NCI-H1092 treated with DMSO at 0.1 percent for 48 hours (cell line): Measurements from ENCODE around the gene DENND4B.
"Not testable (repeated sequence)": the region's sequence is repeated elsewhere in the genome, so short reads cannot be mapped to it uniquely, and the experiment has no call there.

Experiments used
- DNase-seq: peaks from one replicate; lab custom pipeline; 2025; lab: John Stamatoyannopoulos, UW

DENND4B gene

DNA sequence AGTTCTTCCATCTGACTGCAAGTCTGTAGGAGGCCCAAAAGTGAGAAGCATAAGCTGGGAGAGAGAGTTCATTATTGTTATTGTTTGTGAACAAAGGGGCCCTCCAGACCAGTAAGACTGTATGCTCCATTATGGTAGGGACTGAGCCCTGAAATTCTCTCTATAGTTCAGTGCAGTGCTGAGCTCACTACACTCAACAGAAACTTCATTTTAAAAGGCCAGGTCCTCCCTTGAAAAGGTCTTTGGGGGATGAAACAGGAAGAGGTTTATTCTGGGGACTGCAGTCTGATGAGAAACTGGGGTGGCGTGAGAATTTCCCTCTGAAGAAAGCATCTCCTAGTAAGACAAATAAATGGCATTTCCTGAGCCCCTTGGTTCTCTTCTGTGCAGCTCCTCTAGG lies 18.3 kb downstream of the DENND4B start:
- no peak for DNase-seq

DNA sequence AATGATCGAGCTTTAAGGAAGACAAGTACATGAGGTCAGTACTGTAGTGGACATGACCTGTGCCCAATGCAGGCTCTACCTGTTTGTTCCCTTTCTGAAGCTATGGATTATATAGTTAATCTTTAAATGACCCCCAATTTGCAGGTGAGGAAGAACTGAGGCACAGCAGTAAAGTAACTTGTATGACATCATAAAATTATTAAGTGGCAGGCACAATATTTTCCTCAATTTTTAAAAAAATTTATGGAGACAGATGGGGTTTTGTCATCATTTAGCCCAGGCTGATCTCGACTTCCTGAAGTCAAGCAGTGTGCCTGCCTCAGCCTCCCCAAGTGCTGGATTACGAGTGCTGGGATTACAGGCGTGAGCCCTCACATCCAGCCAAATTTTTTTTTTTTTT lies 20.1 kb downstream of the DENND4B start:
- no peak for DNase-seq

DNA sequence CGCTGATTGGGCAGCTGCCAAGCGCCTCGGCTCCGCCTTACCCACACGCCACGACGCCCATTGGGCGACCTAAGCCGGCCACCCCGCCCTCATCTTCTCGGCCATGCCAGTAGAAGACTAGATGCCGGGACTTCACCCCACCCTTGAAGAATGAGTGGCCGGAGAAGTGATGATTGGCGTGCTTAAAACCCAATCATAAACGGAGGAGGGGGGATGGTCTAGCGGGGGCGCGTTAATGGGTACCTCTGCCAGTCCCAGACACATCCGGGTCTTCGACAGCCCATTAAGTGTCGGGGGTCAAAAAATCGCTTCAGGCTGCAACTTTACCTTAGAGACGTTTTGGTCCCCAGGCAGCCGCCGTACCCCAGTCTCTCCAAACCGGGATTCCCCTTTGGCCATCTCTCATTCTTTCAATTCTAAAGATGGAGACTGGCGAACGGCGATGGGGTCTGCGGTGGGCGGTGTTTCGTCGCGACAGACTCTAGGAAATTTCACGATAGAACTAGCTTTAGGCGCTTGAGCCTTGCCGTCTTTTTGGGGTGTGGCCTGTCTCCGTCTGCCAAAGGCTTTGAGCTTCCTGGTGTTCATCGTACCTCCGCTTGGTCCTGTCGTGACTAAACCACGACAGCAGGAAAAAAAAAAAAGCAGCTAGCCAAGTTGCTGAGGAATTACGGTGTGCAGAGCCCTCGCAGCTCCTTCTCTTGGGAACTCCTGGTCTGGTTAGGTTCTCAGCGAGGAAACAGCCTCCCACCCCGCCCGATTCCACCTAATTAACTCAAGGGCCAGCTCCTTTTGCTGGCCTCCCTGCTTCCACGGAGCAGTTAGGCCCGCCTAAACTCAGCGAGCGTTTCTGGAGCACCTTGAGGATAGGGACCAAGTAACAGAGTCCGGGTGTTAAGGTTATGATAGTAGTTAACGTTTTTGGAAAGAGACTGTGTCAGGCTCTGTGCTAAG lies 23.3 kb downstream of the DENND4B start, which contains the start of gene GATAD2B:
Gene GATAD2B, minus strand, starts transcription at position 1 of the 954 bp plus-strand sequence. CDS start 94,625 bp downstream, outside the sequence.
- DNase-seq: peak; percentile 100

DNA sequence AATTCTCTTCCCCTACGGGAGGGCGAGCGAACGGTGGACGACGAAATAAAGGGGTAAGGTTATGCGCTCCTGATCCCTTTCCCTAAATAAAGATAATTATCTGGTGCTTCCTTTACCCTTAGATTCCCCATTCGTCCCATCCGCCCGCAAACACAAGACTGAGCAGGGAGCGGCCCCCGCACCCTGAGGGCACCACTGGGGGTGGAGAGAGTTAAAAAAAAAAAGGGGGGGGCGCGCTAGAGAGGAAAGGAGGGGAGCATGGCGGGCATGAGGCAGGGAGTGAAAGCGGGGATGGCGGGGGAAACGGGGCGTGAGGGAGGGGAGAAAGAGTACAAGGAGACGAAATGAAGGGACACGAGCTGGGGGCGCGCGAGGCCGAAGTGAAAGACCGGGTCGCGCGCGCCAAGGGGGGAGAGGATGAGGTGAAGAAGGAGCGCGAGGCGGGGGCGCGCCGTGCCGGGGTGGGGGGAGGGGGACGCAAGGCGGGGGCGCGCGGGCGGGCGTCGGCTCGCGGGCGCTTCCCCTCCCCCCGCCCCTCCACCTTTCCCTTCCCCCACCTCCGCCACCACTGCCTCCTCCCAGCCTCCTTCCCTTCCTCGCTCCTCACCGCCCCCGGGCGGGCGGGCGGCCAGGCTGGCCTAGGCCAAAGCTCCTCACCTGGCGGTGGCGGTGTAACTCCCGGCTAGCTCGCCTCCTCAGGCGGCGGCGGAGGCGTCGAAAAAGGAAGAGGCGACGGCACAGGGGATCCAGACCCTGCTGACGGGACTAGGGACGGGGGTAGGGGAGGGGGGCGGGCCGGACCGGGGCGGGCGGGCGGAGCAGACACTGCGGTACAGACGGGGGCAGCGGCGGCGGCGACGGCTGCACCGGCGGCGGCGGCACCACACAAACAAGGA lies 24.2 kb downstream of the DENND4B start:
- DNase-seq: peak; percentile 85

DNA sequence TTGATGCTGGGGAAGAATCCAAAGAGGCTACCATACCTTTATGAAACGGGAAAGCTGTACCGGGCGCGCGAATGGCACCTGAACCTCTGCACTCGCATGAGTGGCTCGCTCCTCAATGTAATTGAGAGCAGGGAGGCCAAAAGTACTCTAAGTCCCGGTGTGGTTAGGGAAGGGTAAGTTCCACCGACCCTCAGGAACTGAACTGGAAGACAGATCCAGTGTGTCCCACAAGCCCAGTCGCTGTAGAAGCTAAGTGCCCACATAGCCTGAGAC lies 24.8 kb downstream of the DENND4B start:
- no peak for DNase-seq

DNA sequence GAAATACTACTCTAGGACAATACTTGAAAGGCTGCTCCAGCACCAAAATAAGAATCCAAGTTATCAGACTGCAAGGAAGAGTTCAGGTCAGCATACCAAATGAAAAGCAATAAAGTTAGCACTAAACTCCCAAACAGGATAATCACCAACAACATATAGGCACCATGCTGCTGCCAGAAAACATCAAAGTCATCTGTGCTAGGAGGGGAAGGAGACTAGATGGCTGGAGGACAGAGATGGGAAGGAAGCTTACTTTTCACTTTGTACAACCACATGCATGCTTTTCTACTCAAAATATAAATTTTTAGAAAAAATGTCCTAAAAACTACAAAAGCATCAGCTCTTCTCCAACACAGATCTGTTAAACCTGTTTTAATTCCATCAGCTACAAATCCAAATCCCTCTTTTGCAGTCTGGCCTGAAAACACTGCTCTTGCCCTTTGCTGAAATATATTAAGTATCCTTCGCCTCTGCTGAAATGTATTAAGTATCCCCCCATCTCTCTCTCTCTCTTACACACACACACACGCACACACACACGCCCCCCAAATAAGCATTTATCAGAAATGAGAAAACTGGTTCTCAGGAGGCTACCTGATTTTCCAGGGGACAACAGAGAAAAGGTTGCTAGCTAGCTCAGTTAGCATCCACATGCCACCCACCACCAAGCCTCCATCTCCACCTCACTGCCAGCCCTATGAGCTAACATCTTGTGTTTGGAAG lies 25.3 kb downstream of the DENND4B start:
- DNase-seq: no peak

DNA sequence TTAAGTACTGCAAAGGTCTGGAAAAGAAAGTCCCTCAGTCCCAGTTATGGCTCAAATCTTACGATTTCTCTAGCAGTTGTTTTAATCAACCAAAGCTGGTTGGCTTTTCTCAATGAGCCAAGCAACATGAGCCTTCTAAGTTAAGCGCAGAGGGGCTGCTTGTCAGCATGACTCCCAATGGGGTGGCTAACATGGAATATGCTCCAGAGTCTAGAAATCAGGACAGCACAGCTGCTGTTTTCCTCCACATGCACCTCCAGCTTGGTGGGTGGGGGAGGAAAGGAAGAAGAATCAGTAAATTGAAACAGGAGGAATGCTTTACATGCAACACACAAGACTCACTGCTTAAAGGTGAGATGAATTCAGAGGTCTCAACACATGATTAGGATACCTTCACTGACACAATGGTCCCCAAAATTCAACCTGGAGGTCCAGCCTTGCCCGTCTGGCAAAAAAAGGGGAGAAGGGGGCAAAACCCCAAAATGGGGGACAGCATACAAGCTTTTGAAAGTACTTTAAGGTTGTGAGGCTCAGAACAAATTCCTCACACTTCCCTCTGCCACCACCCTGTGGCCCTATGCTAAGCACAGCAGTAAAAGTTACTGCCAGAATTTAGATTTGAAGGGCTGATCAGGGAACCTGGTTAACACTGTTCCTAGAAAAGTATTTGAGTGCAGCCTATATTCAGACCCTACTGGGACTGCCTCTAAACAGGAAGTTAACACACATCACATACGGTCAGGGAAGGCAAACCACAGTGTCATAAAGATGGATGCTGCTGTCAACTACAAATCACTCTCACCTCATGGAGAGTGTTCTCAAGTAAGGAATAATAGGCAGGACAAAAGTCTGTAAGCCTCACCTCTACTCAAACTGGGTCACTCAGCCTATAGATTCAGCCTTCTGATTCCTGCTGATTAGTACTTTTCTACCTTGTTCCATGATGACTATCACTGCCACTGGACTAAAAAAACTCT lies 26.4 kb downstream of the DENND4B start:
- DNase-seq: no peak

DNA sequence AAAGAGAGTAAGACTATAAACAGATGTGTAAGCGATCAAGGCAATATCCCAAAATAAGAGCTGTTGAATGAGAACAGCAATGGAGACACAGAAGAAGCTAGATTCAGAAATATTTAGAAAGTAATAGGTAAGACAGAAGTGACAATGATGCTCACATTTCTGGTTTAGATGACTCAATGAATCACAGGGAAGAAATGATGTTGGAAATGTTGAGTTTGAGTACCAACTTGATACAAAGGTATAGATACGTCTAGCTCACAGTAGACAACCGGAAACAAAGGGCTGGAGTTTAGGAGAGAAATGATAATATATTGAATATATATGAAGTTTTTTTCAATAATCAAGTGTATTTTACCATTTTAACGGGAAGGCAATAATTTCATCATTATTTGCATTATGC lies 30.2 kb downstream of the DENND4B start:
- DNase-seq: no peak

DNA sequence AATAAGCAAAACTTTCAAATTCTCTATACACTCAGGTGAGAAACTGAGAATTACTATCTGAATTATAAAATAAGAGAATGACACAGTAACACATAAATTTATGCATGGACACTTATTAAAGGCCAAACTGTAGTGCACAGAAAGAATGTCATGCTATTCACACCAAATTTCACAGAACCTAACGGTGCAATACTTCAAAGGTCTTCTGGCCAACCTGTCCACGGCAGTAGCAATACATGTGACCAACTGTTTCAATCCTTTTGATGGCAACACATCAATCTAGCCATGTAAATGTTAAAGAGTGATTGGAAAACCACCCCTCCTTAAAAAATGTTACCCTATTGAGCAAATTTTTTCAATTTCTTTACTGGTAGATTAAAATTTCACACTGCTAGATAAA lies 34.2 kb downstream of the DENND4B start:
- DNase-seq: no peak

DNA sequence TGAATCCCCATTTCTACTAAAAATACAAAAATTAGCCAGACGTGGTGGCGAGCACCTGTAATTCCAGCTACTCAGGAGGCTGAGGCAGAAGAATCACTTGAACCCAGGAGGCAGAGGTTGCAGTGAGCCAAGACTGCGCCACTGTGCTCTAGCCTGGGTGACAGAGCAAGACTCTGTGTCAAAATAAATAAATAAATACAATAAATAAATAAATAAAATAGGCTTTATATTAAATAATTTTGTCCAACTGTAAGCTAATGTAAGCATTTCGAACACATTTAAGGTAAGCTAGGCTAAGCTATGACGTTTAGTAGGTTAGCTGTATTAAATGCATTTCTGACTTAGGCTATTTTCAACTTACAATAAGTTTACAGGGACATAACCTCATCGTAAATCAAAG lies 36.0 kb downstream of the DENND4B start:
- DNase-seq: not testable (repeated sequence)

DNA sequence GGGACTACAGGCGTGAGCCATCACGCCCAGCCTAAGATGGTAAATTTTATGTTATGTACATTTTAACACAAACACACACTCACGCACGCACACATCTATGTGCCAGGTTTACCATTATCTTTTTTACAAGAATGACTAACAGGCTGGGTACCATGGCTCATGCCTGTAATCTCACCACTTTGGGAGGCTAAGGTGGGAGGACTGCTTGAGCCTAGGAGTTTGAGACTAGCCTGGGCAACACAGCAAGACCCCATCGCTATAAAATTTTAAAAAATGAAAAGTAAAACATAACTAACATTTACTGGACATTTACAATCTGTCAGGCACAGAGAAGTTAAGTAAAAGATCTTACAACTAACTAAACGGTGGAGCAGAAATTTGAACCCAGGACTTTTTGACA lies 38.4 kb downstream of the DENND4B start:
- DNase-seq: no peak

DNA sequence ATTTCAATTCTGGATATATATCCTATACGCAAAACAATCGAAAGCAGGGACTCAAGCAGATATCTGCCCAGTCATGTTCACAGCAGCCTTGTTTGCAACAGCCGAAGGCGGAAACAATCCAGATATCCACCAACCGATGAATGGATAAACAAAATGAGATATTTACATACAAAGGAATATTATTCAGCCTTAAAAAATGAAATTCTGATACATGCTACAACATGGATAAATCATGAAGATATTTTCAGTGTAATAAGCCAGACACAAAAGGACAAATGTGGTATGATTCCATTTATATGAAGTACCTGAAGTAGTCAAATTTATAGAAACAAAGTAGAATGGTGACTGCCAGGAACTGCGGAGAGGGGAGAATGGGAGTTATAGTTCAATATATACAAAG lies 39.4 kb downstream of the DENND4B start:
- DNase-seq: no peak

DNA sequence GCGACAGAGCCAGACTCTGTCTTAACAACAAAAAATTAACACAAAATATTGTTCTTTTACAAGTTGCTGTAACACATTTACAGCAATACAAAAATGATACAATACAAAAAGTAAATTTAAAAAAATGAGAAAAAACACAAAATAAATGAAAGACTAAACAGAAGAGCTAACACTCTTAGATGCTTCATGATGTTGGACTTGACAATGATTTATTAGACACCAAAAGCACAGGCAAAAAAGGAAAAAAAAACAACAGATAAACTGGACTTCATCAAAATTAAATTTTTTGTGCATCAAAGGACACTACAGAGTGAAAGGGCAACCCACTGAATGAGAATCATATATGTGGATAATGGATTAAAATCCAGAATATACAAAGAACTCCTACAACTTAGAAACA lies 40.1 kb downstream of the DENND4B start:
- no peak for DNase-seq

DNA sequence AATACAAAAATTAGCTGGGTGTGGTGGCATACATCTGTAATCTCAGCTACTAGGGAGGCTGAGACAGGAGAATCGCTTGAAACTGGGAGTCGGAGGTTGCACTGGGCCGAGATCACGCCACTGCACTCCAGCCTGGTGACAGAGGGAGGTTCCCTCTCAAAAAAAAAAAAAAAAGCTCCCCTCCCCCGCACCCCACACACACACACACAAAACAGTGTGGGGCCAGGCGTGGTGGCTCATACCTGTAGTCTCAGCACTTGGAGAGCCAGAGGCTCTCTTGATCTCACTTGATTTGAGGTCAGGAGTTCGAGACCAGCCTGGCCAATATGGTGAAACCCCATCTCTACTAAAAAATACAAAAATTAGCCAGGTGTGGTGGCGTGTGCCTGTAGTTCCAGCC lies 40.6 kb downstream of the DENND4B start:
- not testable (repeated sequence) for DNase-seq

DNA sequence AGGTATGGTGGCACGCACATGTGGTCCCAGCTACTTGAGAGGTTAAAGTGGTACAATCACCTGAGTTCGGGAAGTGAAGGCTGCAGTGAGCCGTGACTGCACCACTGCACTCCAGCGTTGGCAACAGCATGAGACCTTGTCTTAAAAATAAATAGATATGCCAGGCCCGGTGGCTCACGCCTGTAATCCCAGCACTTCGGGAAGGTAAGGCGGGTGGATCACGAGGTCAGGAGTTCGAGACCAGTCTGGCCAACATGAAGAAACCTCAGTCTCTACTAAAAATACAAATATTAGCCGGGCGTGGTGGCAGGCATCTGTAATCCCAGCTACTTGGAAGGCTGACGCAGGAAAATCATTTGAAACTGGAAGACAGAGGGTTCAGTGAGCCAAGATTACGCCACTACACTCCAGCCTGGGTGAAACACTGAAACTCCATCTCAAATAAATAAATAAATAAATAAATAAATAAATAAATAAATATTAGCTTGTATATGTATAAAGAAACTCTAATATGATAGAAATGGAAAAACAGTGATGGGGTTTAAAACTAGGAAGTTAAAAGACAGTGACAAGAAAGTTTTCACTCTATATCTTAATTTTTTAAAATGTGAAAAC lies 42.6 kb downstream of the DENND4B start:
- DNase-seq: no peak

DNA sequence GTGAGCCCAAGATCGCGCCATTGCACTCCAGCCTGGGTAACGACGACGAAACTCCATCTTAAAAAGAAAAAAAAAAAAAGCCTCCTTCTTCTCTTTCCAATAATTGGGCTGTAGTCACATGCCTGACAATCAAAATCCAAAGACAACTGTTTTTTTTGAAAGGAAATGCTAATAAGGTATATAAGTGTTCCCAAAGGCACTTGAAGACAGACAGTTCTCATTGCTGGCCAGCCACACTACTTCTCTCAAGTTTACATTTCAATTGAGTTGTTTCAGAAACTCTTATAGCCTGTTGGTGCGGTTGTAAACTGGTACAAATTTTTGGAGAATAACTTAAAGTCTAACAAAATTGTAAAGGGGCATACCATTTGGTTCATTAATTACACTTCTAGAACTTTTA lies 47.0 kb downstream of the DENND4B start:
- DNase-seq: no peak

DNA sequence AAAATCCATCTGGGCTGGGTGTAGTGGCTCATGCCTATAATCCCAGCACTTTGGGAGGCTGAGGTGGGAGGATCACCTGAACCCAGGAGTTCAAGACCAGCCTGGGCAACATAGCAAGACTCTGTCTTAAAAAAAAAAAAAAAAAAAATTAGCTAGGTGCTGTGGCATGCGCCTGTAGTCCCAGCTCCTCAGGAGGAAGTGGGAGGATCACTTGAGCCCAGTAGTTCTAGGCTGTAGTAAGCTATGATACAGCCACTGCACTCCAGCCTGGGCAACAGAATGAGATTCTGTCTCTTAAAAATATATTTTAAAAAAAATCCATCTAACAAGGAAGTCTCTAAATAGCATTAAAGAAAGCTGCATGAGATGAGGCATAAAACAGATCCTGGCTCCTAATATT lies 50.7 kb downstream of the DENND4B start:
- not testable (repeated sequence) for DNase-seq

DNA sequence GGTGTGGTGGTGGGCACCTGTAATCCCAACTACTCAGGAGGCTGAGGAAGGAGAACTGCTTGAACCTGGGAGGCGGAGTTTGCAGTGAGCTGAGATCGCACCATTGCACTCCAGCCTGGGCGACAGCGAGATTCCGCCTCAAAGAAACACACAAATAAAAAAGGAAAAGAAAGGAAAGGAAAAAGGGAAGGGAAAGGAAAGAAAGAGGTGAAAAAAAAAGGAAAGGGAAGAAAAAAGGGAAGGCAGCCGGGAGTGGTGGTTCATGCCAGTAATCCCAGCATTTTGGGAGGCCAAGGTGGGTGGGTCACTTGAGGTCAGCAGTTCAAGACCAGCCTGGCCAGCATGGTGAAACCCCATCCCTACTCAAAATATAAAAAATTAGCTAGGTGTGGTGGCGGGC lies 55.5 kb downstream of the DENND4B start:
- not testable (repeated sequence) for DNase-seq

DNA sequence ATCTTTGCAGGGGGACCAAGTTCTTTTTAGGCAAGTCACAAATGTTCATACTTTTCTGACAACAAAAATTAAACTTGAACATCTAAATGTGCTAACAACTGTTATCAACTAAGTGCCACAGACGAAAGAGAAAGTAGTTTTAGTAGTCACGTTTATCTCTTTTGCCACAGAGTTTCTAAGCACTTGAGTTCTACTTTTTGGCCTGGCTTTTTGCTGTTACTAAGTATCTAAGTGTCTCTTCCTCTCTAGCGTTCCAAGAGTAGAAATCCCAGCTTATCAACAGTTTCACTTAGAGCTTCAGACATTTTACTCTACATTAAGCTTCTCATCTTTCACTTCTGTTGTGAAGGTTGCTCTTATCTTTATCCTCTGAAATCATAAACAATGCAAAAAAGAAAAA lies 58.0 kb downstream of the DENND4B start:
- no peak for DNase-seq

DNA sequence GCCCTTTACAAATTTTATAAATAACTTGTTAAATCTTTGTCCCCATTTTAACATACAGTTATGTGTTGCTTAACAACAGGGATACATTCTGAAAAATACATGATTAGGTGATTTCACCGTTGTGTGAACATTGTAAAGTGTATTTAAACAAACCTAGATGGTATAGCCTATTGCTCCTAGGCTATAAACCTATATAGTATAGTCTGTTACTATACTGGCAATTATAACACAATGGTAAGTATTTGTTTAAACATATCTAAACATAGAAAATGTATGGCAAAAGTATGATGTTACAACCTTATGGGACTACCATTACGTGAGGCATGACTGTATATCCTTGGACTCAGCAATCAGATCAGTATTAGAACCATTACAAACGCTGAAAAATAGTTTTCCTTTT lies 60.4 kb downstream of the DENND4B start:
- no peak for DNase-seq

DNA sequence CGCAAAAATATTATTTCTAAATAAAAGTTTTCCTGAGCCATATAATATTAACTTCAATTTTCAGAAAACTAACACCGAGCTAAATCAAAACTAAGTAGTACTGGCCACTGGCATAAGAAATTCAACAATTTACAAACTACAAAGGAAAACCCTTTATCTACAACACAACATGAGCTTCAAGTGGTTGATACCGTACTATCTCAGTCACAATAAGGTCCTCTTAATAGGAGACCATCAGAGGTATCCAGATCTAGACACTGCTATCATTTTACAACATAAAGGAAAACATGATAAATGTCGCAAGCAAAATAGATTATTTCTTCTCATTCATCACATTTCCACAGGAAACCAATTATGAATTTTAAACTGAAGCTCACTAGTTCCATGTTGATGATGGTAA lies 63.3 kb downstream of the DENND4B start:
- DNase-seq: no peak
